RWPE1 (cell line): ENCODE measurements around the gene PLEKHG5.

Experiments
- CTCF ChIA-PET: fragments of 350-600 bp; sonication (Branson Sonifier 250); formaldehyde crosslinking; extraction: SDS; loops from one replicate; lab custom pipeline; 2021; lab: Yijun Ruan, JAX
- POLR2A ChIA-PET: fragments of 400-600 bp; formaldehyde crosslinking; extraction: SDS; loops from one replicate; lab custom pipeline; 2020; ENCODE audit warnings: antibody characterized with exemption; ENCODE audit not compliant: low non-redundant PET; lab: Yijun Ruan, JAX
- DNase-seq: peaks from one replicate; pipeline ENCODE4 v3.0.0; 2012; ENCODE audit warnings: low spot score
- H3K27ac ChIP-seq: fragments of 450-650 bp; 2 replicates; pipeline ENCODE4 v1.5.1; 2017
- TF ChIP-seq, protein P1 (sequence below): fragments of 450-650 bp; conservative IDR thresholded peaks from 2 replicates; pipeline ENCODE4 v1.5.1; 2017; ENCODE audit warnings: low read depth, mild to moderate bottlenecking

PLEKHG5 gene

DNA sequence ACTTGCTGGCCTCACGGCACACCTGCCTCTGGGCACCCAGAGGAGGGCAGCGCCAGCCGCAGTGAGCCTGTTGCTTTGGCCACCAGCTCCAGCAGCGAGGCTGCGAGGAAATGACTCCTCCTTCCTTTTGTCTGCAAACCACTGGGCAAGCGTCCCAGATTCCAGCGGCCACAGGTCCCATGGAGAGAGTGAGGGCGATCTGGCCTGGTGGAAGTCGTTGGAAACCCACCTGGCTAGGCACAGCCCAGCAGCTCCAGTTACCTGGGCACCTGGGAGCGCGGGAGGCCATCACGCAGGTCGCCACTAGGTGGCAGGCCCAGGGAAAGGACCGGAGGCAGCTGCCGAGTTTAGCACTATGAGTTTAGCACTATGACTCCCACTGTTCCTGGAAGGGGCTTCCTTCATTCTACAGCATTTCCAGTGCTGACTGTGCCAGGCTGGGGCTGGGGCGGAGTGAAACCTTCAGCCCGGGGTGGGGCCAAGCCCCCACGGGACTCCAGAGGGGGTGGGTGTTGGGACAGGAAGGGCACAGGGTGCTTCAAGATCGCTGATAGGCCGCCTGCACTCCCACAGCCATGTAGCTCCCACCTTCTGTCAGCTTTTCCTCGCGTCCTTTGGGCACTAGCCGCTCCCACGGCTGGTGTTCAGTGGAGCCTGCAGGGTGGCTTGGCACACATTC, 68.0 kb downstream of the PLEKHG5 start:
- POLR2A ChIA-PET: no interaction called here
- TF ChIP-seq, protein P1, sequence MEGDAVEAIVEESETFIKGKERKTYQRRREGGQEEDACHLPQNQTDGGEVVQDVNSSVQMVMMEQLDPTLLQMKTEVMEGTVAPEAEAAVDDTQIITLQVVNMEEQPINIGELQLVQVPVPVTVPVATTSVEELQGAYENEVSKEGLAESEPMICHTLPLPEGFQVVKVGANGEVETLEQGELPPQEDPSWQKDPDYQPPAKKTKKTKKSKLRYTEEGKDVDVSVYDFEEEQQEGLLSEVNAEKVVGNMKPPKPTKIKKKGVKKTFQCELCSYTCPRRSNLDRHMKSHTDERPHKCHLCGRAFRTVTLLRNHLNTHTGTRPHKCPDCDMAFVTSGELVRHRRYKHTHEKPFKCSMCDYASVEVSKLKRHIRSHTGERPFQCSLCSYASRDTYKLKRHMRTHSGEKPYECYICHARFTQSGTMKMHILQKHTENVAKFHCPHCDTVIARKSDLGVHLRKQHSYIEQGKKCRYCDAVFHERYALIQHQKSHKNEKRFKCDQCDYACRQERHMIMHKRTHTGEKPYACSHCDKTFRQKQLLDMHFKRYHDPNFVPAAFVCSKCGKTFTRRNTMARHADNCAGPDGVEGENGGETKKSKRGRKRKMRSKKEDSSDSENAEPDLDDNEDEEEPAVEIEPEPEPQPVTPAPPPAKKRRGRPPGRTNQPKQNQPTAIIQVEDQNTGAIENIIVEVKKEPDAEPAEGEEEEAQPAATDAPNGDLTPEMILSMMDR: peak; percentile 90
- DNase-seq: peak; percentile 74
- peak overlapping the region; percentile 88 for H3K27ac ChIP-seq
- CTCF ChIA-PET: interaction anchor here (0.5 to 6.8 kb wide), 19 partner anchors 9 to 382 kb away, joined by 3 to 85 read pairs (median 3); no protein-coding TSS in a partner anchor

DNA sequence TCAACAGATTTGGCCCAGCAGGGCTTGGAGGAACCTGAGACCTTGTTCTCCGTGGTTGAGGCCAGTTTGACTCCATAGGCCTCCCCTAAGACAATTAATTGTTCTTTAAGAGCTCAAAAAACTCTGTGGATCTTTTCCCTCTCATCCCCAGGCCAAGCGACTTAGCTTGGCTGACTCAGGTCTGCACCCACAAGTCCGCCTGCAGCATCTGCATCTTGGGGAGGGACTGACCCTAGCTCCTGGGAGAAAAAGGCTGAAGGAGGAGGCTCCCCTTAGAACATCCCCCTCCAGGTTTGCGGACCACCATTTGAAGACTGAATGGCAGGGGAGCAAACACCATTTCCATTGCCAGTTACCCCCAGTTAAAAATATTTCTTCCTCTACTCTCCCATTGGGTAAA, 70.2 kb downstream of the PLEKHG5 start:
- POLR2A ChIA-PET: no interaction called here
- DNase-seq: no peak

GRCh38 chr1:6420454-6421042, 70.9 kb downstream of the PLEKHG5 start:
- POLR2A ChIA-PET: no interaction called here
- CTCF ChIA-PET: interaction anchor here (0.7 to 6.8 kb wide), 2 partner anchors 11 to 19 kb away, joined by 4 to 85 read pairs; no protein-coding TSS in a partner anchor
- peak overlapping the region; percentile 88 for H3K27ac ChIP-seq
- TF ChIP-seq, protein P1: no peak
- DNase-seq: no peak

More for the DNA sequence above, 70.2 kb downstream of the PLEKHG5 start:
- H3K27ac ChIP-seq: peak overlapping the region; percentile 88
- TF ChIP-seq, protein P1: no peak
- CTCF ChIA-PET: interaction anchor here (0.7 to 6.8 kb wide), 3 partner anchors 10 to 268 kb away, joined by 3 to 85 read pairs (median 4); no protein-coding TSS in a partner anchor

DNA sequence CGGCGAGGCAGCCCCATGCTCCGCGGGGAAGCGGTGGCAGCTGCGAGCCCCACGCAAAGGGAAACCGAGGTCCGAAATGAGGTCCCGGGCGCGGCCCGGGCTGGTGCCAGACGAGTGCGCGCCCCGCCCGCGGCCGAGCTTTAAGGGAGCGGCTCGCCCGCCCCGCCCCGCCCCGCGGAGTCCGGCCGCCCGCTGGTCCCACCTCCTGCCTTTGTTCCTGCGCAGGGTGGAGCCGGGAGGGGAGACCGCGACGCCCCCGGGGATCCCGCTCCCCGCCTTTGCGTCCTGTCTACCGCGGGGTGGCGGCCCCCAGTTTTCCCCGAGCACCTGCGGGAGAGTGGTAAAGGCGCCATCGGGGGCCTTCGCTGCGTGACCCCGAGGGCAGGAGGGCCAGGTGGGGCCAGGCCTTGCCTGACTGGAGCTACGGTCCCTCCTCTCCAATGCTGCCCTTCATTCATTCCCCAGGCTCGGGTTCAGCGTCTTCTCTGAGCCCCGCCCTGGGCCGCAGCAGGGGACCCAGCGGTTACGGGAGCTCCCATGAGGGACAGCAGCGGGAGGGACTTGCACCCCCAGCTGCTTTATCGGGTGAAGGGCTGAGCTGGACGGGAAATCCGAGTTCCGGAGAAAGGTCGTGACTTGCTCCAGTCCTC, 71.5 kb downstream of the PLEKHG5 start, which contains the start of gene HES2:
Gene HES2, minus strand, starts transcription at position 116 of the 650 bp plus-strand sequence. Its CDS starts 99 bp downstream, at position 17.
- TF ChIP-seq, protein P1: no peak

GRCh38 chr1:6419397-6419803, 72.1 kb downstream of the PLEKHG5 start:
- ChIA-PET CTCF (interaction anchor here (0.6 to 6.8 kb wide), 4 partner anchors 20 to 185 kb away, joined by 4 to 85 read pairs (median 7); no protein-coding TSS in a partner anchor), POLR2A (interaction anchor here (0.5 kb wide), 2 partner anchors 11 to 39 kb away, joined by 3 read pairs; no protein-coding TSS in a partner anchor)
- peak overlapping the region; percentile 66 for H3K27ac ChIP-seq
- TF ChIP-seq, protein P1: no peak
- DNase-seq: no peak

More for the DNA sequence above, 71.5 kb downstream of the PLEKHG5 start, which contains the start of gene HES2:
- DNase-seq: peak; percentile 84
- ChIA-PET POLR2A (interaction anchor here (0.5 kb wide), 1 partner anchor 39 kb away, joined by 3 read pairs; no protein-coding TSS in a partner anchor), CTCF (interaction anchor here (0.6 to 6.8 kb wide), 3 partner anchors 19 to 185 kb away, joined by 4 to 85 read pairs (median 5); no protein-coding TSS in a partner anchor)
- H3K27ac ChIP-seq: peak within 1 kb of the TSS; percentile 66
